Skeletal muscle satellite cell (primary cell): ENCODE data around the gene NFAT5.
"Not testable (repeated sequence)": the region's sequence is repeated elsewhere in the genome, so short reads cannot be mapped to it uniquely, and the experiment has no call there.

Experiments used
- H3K27me3 ChIP-seq: 2 replicates; pipeline ENCODE4 v1.7.0; 2013; ENCODE audit warnings: low read length; ENCODE audit not compliant: control insufficient read depth, insufficient read depth
- H3K36me3 ChIP-seq: 2 replicates; pipeline ENCODE4 v1.7.0; 2013; ENCODE audit warnings: mild to moderate bottlenecking, control low read depth, low read length; ENCODE audit not compliant: insufficient read depth
- H3K4me1 ChIP-seq: 2 replicates; pipeline ENCODE4 v1.7.0; 2013; ENCODE audit warnings: low read length; ENCODE audit not compliant: control insufficient read depth, insufficient read depth
- H3K4me2 ChIP-seq: 2 replicates; pipeline ENCODE4 v1.7.0; 2013; ENCODE audit warnings: mild to moderate bottlenecking, low read length
- H3K4me3 ChIP-seq: 2 replicates; pipeline ENCODE4 v1.7.0; 2013; ENCODE audit warnings: low read length
- H3K9ac ChIP-seq: 2 replicates; pipeline ENCODE4 v1.7.0; 2013; ENCODE audit warnings: mild to moderate bottlenecking, low read depth, low read length, moderate library complexity
- H3K9me3 ChIP-seq: replicated peaks from 2 replicates; pipeline ENCODE4 v1.7.0; 2013; ENCODE audit warnings: mild to moderate bottlenecking, control low read depth, low read length

NFAT5 gene

GRCh38 chr16:69626256-69626655, 60.5 kb downstream of the NFAT5 start:
- H3K9me3 ChIP-seq = no peaks in the 10 kb centered on the region
- H3K4me2 ChIP-seq = no peak overlapping the region
- H3K4me3 ChIP-seq = no peak overlapping the region
- peaks cover 8% of the 10 kb centered on the region for H3K4me1 ChIP-seq
- no peak overlapping the region for H3K9ac ChIP-seq
- peaks cover 13% of the 10 kb centered on the region for H3K36me3 ChIP-seq
- H3K27me3 ChIP-seq = no peaks in the 10 kb centered on the region

DNA sequence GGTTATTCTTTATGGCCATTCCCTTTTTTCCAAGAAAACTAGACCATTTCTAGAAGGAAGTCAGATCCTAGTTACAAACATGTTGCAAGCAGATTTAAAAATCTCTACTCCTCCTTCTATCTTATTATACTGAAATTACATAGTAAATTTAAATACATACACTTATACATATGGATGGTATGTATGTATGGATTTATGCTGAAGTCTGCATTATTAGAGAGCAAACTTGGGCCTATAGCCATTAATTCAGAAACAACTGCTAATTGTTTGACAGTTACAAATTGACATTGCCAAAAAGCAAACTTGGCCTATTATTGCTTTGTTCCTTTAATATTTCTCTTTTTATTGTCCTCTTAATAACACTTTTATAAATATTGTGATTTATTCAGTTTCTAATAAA, 67.1 kb downstream of the NFAT5 start:
- H3K9me3 ChIP-seq = peaks cover 4% of the 10 kb centered on the region
- H3K4me1 ChIP-seq = no peaks in the 10 kb centered on the region
- H3K9ac ChIP-seq = no peak overlapping the region
- no peak overlapping the region for H3K4me3 ChIP-seq
- no peaks in the 10 kb centered on the region for H3K27me3 ChIP-seq
- peaks cover 36% of the 10 kb centered on the region for H3K36me3 ChIP-seq
- no peak overlapping the region for H3K4me2 ChIP-seq

- peaks cover 4% of the 10 kb centered on the region for H3K9me3 ChIP-seq
- H3K27me3 ChIP-seq = no peaks in the 10 kb centered on the region
- H3K4me2 ChIP-seq = no peak overlapping the region
- no peak overlapping the region for H3K4me3 ChIP-seq
- H3K36me3 ChIP-seq = peaks cover 35% of the 10 kb centered on the region
- H3K9ac ChIP-seq = no peak overlapping the region
- no peaks in the 10 kb centered on the region for H3K4me1 ChIP-seq
These were observed 67.6 kb downstream of the NFAT5 start for GRCh38 chr16:69633375-69633774.

DNA sequence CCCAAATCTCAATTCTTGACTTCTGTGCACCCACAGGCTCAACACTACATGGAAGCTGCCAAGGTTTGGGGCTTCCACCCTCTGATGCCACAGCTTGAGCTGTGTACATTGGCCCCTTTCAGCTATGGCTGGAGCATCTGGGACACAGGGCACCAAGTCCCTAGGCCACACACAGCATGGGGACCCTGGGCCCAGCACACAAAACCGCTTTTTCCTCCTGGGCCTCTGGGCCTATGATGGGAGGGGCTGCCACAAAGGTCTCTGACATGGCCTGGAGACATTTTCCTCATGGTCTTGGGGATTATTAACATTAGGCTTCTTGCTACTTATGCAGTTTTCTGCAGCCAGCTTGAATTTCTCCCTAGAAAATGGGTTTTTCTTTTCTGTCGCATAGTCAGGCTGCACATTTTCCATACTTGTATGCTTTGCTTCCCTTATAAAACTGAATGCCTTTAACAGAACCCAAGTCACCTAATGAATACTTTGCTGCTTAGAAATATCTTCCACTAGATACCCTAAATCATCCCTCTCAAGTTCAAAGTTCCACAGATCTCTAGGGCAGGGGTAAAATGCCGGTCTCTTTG, 70.9 kb downstream of the NFAT5 start:
- H3K4me1 ChIP-seq, H3K4me3 ChIP-seq, H3K27me3 ChIP-seq, H3K4me2 ChIP-seq, H3K9ac ChIP-seq, H3K9me3 ChIP-seq: not testable (repeated sequence)
- H3K36me3 ChIP-seq = peaks cover 33% of the 10 kb centered on the region

DNA sequence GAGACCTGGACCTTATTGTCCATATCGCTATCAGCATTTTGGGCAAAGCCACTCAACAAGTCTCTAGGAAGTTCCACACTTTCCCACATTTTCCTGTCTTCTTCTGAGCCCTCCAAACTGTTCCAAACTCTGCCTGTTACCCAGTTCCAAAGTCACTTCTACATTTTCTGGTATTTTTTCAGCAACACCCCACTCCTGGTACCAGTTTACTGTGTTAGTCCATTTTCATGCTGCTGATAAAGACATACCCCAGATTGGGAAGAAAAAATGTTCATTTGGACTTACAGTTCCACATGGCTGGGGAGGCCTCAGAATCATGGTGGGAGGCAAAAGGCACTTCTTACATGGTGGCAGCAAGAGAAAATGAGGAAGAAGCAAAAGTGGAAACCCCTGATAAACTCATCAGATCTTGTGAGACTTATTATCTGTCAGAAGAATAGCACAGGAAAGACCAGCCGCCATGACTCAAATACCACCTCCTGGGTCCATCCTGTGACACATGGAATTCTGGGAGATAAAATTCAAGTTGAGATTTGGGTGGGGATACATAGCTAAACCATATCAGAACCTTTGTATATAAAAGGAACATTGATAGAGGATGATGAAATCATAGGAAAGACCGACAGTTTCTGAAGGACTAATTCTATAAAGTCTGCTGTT, 71.6 kb downstream of the NFAT5 start:
- not testable (repeated sequence) for H3K4me1 ChIP-seq, H3K27me3 ChIP-seq, H3K9ac ChIP-seq, H3K4me2 ChIP-seq, H3K9me3 ChIP-seq, H3K4me3 ChIP-seq
- peaks cover 33% of the 10 kb centered on the region for H3K36me3 ChIP-seq

GRCh38 chr16:69643997-69644396, 78.2 kb downstream of the NFAT5 start:
- H3K4me2 ChIP-seq, H3K4me1 ChIP-seq, H3K9ac ChIP-seq, H3K27me3 ChIP-seq, H3K4me3 ChIP-seq, H3K9me3 ChIP-seq: not testable (repeated sequence)
- H3K36me3 ChIP-seq = peaks cover 24% of the 10 kb centered on the region

GRCh38 chr16:69644790-69645189, 79.0 kb downstream of the NFAT5 start:
- H3K4me3 ChIP-seq = no peak overlapping the region
- no peak overlapping the region for H3K4me2 ChIP-seq
- no peak overlapping the region for H3K9ac ChIP-seq
- H3K9me3 ChIP-seq = no peaks in the 10 kb centered on the region
- no peaks in the 10 kb centered on the region for H3K4me1 ChIP-seq
- H3K27me3 ChIP-seq = no peaks in the 10 kb centered on the region
- peaks cover 32% of the 10 kb centered on the region for H3K36me3 ChIP-seq

DNA sequence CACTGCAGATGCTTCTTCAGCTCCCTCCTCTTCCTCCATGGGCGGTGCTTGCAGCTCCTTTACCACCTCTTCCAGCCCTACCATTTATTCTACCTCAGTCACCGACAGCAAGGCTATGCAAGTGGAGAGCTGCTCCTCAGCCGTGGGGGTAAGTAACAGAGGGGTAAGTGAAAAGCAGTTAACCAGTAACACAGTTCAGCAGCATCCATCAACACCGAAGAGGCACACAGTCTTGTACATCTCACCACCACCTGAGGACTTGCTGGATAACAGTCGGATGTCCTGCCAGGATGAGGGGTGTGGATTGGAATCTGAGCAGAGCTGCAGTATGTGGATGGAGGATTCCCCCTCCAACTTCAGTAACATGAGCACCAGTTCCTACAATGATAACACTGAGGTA, 81.3 kb downstream of the NFAT5 start:
- H3K27me3 ChIP-seq = no peaks in the 10 kb centered on the region
- H3K9me3 ChIP-seq = no peaks in the 10 kb centered on the region
- H3K4me3 ChIP-seq = no peak overlapping the region
- peaks cover 44% of the 10 kb centered on the region for H3K36me3 ChIP-seq
- H3K4me1 ChIP-seq = no peaks in the 10 kb centered on the region
- H3K4me2 ChIP-seq = no peak overlapping the region
- H3K9ac ChIP-seq = no peak overlapping the region

DNA sequence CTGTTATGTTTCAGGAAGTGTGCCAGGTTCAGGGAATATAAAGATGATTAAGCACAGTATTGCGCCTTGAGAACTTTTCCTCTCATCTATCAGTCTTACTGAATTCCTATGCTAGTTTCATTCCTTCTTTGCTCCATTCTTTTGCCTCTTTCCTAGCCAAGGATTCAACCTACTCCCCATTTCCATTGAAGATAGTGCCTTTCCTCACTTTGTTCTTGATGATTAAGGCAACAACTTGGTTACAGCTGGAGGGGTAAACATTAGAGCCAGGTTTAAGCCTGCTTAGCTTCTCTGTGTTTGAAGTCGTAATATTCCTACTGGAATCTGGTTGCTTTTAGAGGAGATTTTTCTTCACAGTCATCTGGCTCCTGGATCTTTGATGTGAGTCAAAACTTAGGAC, 85.5 kb downstream of the NFAT5 start:
- no peak overlapping the region for H3K4me3 ChIP-seq
- H3K9ac ChIP-seq = no peak overlapping the region
- H3K27me3 ChIP-seq = no peaks in the 10 kb centered on the region
- H3K9me3 ChIP-seq = no peaks in the 10 kb centered on the region
- H3K4me2 ChIP-seq = no peak overlapping the region
- peaks cover 77% of the 10 kb centered on the region for H3K36me3 ChIP-seq
- H3K4me1 ChIP-seq = no peaks in the 10 kb centered on the region

GRCh38 chr16:69654280-69654931, 88.6 kb downstream of the NFAT5 start:
- Histone ChIP-seq H3K36me3 (peaks cover 71% of the 10 kb centered on the region), H3K4me1 (no peaks in the 10 kb centered on the region), H3K4me2 (no peak overlapping the region), H3K9ac (no peak overlapping the region), H3K27me3 (no peaks in the 10 kb centered on the region), H3K4me3 (no peak overlapping the region), H3K9me3 (no peaks in the 10 kb centered on the region)

DNA sequence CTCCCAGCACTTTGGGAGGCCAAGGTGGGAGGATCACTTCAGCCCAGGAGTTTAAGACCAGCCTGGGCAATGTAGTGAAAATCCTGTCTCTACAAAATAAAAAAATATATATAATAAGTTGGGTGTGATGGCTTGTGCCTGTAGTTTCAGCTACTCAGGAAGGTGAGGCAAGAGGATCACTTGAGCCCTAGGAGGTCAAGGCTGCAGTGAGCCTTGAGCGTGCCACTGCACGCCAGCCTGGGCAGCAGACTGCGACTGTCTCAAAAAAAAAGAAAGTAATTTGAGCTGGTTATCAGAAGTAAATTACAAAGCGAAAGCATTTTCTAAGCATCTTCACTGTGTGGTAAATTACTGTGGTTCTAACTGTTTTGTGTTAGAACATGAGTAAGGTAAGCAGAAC, 94.4 kb downstream of the NFAT5 start:
- Histone ChIP-seq H3K9ac (no peak overlapping the region), H3K4me1 (no peaks in the 10 kb centered on the region), H3K27me3 (no peaks in the 10 kb centered on the region), H3K4me2 (no peak overlapping the region), H3K4me3 (no peak overlapping the region), H3K36me3 (peaks cover 56% of the 10 kb centered on the region), H3K9me3 (no peaks in the 10 kb centered on the region)

DNA sequence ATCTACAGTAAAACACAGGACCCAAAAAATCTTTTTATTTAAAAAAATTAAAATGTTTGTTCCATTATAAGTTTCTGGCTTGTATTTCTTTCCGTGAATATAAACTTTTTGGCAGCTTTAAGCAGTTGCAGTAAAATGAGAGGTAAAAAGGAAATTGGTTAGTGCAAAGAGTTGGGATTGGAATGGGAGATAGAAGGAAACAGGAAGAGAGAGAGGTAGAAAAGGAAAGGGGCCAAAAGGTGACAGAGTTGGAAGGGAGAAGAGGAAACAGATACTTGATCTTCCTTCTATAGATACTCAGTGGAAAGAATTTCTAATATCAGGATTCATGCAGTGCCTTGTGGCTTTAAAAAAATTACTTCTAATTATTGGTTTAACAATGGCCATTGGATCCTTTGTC, 97.1 kb downstream of the NFAT5 start:
- Histone ChIP-seq H3K9me3 (no peaks in the 10 kb centered on the region), H3K27me3 (no peaks in the 10 kb centered on the region), H3K9ac (no peak overlapping the region), H3K4me2 (no peak overlapping the region), H3K36me3 (peaks cover 42% of the 10 kb centered on the region), H3K4me1 (no peaks in the 10 kb centered on the region), H3K4me3 (no peak overlapping the region)
